Cardiac fibroblast (primary cell): ENCODE results near the gene ENOX2.

ENCODE experiments used
- DNase-seq, 2 donors: peaks; one replicate each; pipeline versions ENCODE4 v3.0.0 to v3.0.0-alpha.2; 2010; ENCODE audit warnings: low read depth in 2 of 2
- H3K4me3 ChIP-seq, 2 donors: replicated peaks in 1 of 2; 1 replicate in 1 of 2; 2 replicates in 1 of 2; pipeline ENCODE4 v1.5.1; 2011; ENCODE audit warnings: low read depth in 2 of 2, low read length in 2 of 2, mild to moderate bottlenecking in 2 of 2, moderate library complexity in 1 of 2
- TF ChIP-seq, protein P1 (sequence below): IDR thresholded peaks from one replicate; pipeline ENCODE4 v1.5.1; 2011; ENCODE audit warnings: low read depth, mild to moderate bottlenecking, low read length, inconsistent platforms

The ENOX2 gene

DNA sequence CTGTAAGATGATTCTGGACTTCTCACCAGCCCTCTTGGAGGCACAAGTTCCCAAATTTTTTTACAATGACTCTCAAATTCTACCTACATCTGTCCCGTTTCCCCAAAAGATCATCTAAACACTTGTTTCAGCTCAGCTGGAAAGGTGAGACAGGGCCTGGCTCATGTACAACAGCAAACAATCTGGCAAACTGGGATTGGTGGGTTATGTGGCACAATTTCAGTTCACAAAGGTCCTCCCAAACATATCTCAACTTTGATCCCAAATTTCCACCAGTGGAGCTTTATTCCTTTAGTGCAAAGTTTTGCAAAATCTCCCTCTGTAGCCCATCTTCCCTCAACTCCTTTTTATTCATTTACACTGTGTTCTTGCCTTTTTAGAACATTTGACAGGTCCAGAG, 207.1 kb downstream of the ENOX2 start:
- DNase-seq = no peak
- H3K4me3 ChIP-seq = no peak overlapping the region
- TF ChIP-seq, protein P1, sequence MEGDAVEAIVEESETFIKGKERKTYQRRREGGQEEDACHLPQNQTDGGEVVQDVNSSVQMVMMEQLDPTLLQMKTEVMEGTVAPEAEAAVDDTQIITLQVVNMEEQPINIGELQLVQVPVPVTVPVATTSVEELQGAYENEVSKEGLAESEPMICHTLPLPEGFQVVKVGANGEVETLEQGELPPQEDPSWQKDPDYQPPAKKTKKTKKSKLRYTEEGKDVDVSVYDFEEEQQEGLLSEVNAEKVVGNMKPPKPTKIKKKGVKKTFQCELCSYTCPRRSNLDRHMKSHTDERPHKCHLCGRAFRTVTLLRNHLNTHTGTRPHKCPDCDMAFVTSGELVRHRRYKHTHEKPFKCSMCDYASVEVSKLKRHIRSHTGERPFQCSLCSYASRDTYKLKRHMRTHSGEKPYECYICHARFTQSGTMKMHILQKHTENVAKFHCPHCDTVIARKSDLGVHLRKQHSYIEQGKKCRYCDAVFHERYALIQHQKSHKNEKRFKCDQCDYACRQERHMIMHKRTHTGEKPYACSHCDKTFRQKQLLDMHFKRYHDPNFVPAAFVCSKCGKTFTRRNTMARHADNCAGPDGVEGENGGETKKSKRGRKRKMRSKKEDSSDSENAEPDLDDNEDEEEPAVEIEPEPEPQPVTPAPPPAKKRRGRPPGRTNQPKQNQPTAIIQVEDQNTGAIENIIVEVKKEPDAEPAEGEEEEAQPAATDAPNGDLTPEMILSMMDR = no peak

DNA sequence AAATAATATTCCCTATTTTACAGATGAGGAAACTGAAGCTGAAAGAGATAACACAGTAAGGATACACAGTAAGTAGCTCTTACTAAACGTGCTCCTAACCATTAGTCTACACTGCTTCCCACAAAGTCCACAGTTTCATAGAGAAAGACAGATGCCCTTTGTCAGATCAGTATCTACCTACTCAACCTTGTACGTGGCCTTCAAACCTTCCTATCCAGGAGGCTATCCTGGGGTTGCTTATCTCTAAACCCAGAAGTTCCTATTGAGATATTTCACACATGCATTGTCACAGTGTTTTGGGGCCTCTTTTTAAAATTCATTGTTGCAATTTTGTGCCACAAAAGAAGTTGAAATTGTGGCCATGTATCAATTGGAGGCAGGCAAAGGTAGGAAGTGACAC, 208.0 kb downstream of the ENOX2 start:
- no peak for DNase-seq
- no peak overlapping the region for H3K4me3 ChIP-seq
- TF ChIP-seq, protein P1 = no peak

DNA sequence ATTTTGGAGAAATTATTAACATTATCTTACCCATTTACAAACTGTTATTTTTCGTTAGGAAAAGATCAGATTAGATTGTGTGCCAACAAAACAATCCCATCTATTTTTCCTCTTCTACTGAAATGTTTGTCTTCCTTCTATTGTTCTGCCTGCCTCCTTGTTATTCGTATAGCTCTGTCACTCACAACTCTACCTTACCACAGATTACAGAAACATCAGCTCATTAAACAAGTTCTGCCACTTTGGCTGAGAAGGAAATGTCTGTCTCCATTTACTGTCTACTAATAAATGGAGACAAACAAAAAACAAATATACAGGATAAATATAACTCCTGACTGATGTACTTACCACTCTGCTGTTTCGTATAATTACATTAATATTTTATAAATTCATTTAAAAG, 211.4 kb downstream of the ENOX2 start:
- no peak overlapping the region for H3K4me3 ChIP-seq

DNA sequence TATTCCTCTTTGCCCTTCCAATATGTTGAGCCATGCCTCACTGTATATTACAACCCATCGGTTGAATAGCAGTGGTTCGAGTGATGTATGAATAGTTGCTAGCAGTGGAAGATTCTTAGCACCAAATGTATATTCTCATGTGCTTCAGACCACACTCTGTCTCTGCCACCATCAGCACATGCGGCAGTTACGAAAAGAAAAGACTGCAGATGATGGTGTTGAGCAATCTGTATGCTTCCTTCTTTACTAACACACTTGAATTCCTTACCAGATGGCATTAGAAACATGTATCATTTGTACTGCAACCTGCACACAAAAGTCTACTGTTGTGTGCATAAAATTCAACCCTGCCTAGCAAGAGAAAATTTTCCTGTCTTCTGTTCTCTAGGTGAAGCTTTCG, 214.6 kb downstream of the ENOX2 start:
- no peak for DNase-seq
- no peak overlapping the region for H3K4me3 ChIP-seq
- TF ChIP-seq, protein P1 = no peak

More for the DNA sequence above, 211.4 kb downstream of the ENOX2 start:
- TF ChIP-seq, protein P1 = no peak
- no peak for DNase-seq

DNA sequence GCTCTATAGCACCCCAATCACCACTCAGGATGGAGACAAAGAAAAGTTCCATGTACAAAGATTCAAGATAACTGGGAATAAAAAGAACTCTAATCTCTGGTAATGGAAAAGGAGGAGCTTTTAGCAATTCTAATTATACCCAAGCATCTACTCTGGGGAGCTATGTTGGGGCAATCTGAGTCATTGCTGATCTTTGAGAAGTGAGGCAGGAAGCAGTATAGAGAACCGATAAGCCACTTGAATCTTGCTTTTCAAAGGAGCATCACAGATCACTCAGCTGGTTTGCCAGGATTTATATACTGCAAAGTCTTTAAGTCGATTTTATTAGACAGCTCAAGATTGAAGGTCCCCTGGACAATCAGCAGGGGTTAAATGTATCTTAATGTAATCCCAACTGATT, 220.0 kb downstream of the ENOX2 start:
- TF ChIP-seq, protein P1 = no peak
- H3K4me3 ChIP-seq = no peak overlapping the region
- DNase-seq = peak; percentile 12 to 37

DNA sequence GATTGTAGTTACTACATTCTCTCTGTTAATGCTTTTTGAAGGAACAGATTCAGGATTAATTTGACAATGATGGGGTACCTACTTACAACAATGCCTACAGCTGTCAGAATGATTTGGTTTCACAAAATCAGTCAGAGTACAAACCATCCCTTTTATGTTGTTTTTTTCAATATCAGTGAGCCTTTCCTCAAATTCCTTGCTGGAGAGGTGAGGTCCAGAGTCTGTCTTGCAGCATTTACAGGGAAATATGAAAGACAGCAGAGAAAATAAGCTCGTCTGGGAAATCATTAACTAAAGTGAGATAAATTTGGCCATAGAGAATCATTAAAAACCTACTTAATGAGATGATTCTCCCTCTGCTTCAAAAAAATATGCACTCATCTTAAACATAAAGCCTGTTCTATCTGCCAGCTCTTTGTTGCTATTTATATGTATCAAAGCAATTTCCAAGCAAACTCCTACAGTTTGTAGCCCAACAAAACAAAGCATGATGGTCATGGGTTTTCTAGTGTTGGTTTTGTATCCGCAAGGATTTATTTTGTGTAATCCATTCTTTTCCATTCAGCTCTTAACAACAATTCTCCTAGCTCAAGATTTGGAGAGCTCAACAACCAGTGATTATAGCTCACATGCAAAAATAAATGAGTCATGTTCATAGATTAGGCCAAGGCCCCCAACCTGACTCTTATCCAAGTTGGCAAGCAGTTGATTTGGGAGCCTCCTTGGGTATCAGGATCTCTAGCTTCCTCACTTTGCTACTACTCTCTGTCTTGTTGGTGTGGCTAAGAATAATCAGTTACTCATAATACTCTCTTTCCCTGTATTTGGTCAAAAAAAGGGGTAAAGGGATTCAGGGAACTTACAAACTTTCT, 222.6 kb downstream of the ENOX2 start:
- H3K4me3 ChIP-seq = no peak overlapping the region
- peak in 1 of 2 donors; percentile 65 for DNase-seq

More for the DNA sequence above, 222.6 kb downstream of the ENOX2 start:
- TF ChIP-seq, protein P1 = no peak
